ENCODE results near the gene MRPL23. TPM values are rescaled to one million over a fixed set of nuclear protein-coding genes. Genes with fewer than 3 reads are reported as not detected.

MRPL23 gene
- total and polyA plus RNA-seq, 2 of the 8 experiments (the other 6 are each of a cell fraction or from before 2014, with no cell fraction given) = 86.4 to 244 TPM

GRCh38 chr11:1988667-1989317 is 41.7 kb downstream of the MRPL23 start:
- no peak overlapping the region for H2BK20ac ChIP-seq (ENCODE audit: low read length)
- no peaks in the 10 kb centered on the region for H3K4me1 ChIP-seq (replicated peaks in 1 of 4; ENCODE audit: control insufficient read depth in 3 of 4, insufficient read depth in 4 of 4, low read length in 3 of 4)
- H2AFZ ChIP-seq (ENCODE audit: low read length) = no peak overlapping the region
- WGBS, 2 experiments (ENCODE audit: extremely low coverage in 1 of 2, insufficient coverage in 1 of 2, insufficient read length in 1 of 2, insufficient replicate concordance in 2 of 2, low coverage in 1 of 2, low lambda C conversion rate in 2 of 2, missing lambda C conversion rate in 1 of 2) = 95% methylated on average over 4 of the region's 24 CpGs; no CpG with 5 or more reads in 1 of the 2 experiments
- no peaks in the 10 kb centered on the region for H4K20me1 ChIP-seq (replicated peaks in 1 of 2; ENCODE audit: control insufficient read depth in 1 of 2, insufficient read depth in 2 of 2, low read length in 2 of 2)
- no peak overlapping the region for H3K23ac ChIP-seq (ENCODE audit: insufficient read length)
- H2BK120ac ChIP-seq (replicated peaks; ENCODE audit: low read depth, low read length) = no peak overlapping the region
- no peak overlapping the region for H4K91ac ChIP-seq (replicated peaks; ENCODE audit: insufficient read length, low read length)
- CTCF ChIA-PET (ENCODE audit: partially characterized antibody) = interaction anchor here (0.8 to 1.8 kb wide), 5 partner anchors 20 to 161 kb away, joined by 3 to 7 read pairs (median 3); no protein-coding TSS in a partner anchor
- H3K27me3 ChIP-seq (replicated peaks in 1 of 4; ENCODE audit: control insufficient read depth in 3 of 4, extremely low read depth in 1 of 4, insufficient read depth in 3 of 4, low read length in 3 of 4) = no peaks in the 10 kb centered on the region
- no peak overlapping the region for H4K5ac ChIP-seq (ENCODE audit: insufficient read length, low read depth, low read length)
- H3K4me3 ChIP-seq (ENCODE audit: extremely low read depth in 1 of 4, insufficient read depth in 2 of 4, low read depth in 3 of 4, low read length in 4 of 4) = no peak overlapping the region
- H3K27ac ChIP-seq (ENCODE audit: low read depth, low read length) = no peak overlapping the region
- no peaks in the 10 kb centered on the region for H3K79me1 ChIP-seq (ENCODE audit: low read depth, low read length)
- FAIRE-seq (no peak), DNase-seq (ENCODE audit: low read depth in 1 of 2, low spot score in 2 of 2) (peak in 1 of 2 experiments; percentile 38)
- H2BK5ac ChIP-seq (ENCODE audit: low read depth, low read length) = no peak overlapping the region
- no peak overlapping the region for H3K9ac ChIP-seq (replicated peaks in 1 of 4; ENCODE audit: extremely low read depth in 1 of 4, low read depth in 3 of 4, low read length in 3 of 4)
- H3K36me3 ChIP-seq (ENCODE audit: control insufficient read depth in 2 of 4, insufficient read depth in 4 of 4, low read length in 3 of 4) = no peaks in the 10 kb centered on the region
- H3K9me3 ChIP-seq (ENCODE audit: insufficient read depth in 2 of 2, low read depth in 1 of 2, low read length in 1 of 2) = no peaks in the 10 kb centered on the region
- H3K79me2 ChIP-seq (ENCODE audit: control insufficient read depth in 1 of 2, insufficient read depth in 2 of 2, low read length in 2 of 2) = no peaks in the 10 kb centered on the region
- H2BK12ac ChIP-seq (ENCODE audit: low read depth, low read length) = no peak overlapping the region
- H3K4ac ChIP-seq (replicated peaks; ENCODE audit: insufficient read length, low read depth, low read length) = no peak overlapping the region
- H3K14ac ChIP-seq (ENCODE audit: insufficient read length) = no peak overlapping the region
- H2BK15ac ChIP-seq (ENCODE audit: low read length) = no peak overlapping the region
- no peak overlapping the region for H2AK5ac ChIP-seq (ENCODE audit: low read depth, low read length)
- H3K56ac ChIP-seq (replicated peaks; ENCODE audit: insufficient read length, low read depth, low read length) = no peak overlapping the region
- H3K23me2 ChIP-seq (ENCODE audit: low read depth, low read length) = no peaks in the 10 kb centered on the region
- no peak overlapping the region for H4K8ac ChIP-seq (ENCODE audit: extremely low read depth, insufficient read depth, low read length)
- POLR2A ChIA-PET (ENCODE audit: partially characterized antibody) = interaction anchor here (0.8 to 1.4 kb wide), 3 partner anchors 9 to 22 kb away, joined by 3 to 7 read pairs (median 3); no protein-coding TSS in a partner anchor
- H3K18ac ChIP-seq (ENCODE audit: extremely low read depth, low read length) = no peak overlapping the region
- H3K4me2 ChIP-seq (ENCODE audit: insufficient read depth in 1 of 2, low read depth in 2 of 2, low read length in 2 of 2) = no peak overlapping the region
- no peak for TF ChIP-seq CHD2 (IDR thresholded peaks at IDR 0.05; ENCODE audit: low read length)
- no peak for TF ChIP-seq NANOG (IDR thresholded peaks at IDR 0.05; ENCODE audit: insufficient read depth, low read depth, low read length, poor library complexity, severe bottlenecking)
- no peak for TF ChIP-seq SAP30 (IDR thresholded peaks at IDR 0.05; ENCODE audit: insufficient read depth, insufficient replicate concordance, low read length)
- no peak for TF ChIP-seq TCF12 (IDR thresholded peaks at IDR 0.05; ENCODE audit: low read depth, low read length)
- no peak for TF ChIP-seq EP300 (IDR thresholded peaks at IDR 0.05; ENCODE audit: borderline replicate concordance in 1 of 2, low read depth in 2 of 2, low read length in 2 of 2)
- no peak for TF ChIP-seq BCL11A (IDR thresholded peaks at IDR 0.05; ENCODE audit: low read depth in 2 of 2, low read length in 2 of 2)
- no peak for TF ChIP-seq POLR2A (IDR thresholded peaks at IDR 0.05; ENCODE audit: control extremely low read depth in 1 of 2, low read depth in 2 of 2, low read length in 2 of 2)
- no peak for TF ChIP-seq HDAC6 (IDR thresholded peaks at IDR 0.05; ENCODE audit: low read depth, low read length)
- TF ChIP-seq TAF7 (optimal IDR thresholded peaks at IDR 0.05; ENCODE audit: borderline replicate concordance, low read depth, low read length) = no peak

Measured in H1 (cell line).